22Rv1 (cell line): ENCODE results near the gene ADO.
"Not testable (repeated sequence)": the region's sequence is repeated elsewhere in the genome, so short reads cannot be mapped to it uniquely, and the experiment has no call there.

Experiments
- H3K27ac ChIP-seq: fragments of 450-650 bp; 2 replicates; pipeline ENCODE4 v1.5.1; 2017
- ZFX ChIP-seq: fragments of 450-650 bp; IDR thresholded peaks from 2 replicates; pipeline ENCODE4 v1.6.1; 2017; ENCODE audit warnings: antibody characterized with exemption, borderline replicate concordance
- TF ChIP-seq, protein P1 (sequence below): fragments of 450-650 bp; IDR thresholded peaks from 2 replicates; pipeline ENCODE4 v1.5.1; 2017; ENCODE audit warnings: mild to moderate bottlenecking

Gene ADO

DNA sequence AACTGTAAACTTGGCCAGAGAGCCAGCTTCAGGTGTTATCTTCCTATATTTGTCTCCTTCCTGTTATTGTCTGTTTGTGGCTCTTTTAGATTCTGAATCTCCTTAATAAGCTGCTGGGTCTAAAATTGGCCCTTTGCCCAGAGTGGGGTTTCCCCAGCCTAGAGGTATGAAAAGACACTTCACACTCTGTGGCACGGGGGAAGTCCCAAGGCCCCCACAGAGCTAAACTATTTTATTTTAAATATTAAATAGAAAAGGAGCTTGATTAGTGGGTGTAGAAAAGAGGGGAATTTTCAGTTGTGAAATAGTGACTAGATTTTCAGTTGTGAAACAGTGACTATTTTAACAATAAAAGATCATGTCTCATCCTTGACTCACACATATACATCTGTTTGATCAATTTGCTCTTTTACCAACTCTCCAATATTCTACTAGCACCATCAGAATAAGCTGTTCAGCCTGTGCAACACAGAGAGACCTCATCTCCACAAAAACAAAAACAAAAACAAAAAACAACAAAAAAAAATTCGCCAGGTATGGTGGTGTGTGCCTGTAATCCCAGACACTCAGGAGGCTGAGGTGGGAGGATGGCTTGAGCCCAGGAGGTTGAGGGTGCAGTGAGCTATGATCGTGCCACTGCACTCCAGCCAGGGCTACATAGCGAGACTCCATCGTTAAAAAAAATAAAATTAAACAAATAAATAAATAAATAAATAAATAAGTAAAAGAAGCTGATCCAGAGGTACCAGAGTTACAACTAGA, 24.9 kb upstream of the ADO start:
- no peak for TF ChIP-seq ZFX
- TF ChIP-seq, protein P1, sequence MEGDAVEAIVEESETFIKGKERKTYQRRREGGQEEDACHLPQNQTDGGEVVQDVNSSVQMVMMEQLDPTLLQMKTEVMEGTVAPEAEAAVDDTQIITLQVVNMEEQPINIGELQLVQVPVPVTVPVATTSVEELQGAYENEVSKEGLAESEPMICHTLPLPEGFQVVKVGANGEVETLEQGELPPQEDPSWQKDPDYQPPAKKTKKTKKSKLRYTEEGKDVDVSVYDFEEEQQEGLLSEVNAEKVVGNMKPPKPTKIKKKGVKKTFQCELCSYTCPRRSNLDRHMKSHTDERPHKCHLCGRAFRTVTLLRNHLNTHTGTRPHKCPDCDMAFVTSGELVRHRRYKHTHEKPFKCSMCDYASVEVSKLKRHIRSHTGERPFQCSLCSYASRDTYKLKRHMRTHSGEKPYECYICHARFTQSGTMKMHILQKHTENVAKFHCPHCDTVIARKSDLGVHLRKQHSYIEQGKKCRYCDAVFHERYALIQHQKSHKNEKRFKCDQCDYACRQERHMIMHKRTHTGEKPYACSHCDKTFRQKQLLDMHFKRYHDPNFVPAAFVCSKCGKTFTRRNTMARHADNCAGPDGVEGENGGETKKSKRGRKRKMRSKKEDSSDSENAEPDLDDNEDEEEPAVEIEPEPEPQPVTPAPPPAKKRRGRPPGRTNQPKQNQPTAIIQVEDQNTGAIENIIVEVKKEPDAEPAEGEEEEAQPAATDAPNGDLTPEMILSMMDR: no peak
- no peak overlapping the region for H3K27ac ChIP-seq

DNA sequence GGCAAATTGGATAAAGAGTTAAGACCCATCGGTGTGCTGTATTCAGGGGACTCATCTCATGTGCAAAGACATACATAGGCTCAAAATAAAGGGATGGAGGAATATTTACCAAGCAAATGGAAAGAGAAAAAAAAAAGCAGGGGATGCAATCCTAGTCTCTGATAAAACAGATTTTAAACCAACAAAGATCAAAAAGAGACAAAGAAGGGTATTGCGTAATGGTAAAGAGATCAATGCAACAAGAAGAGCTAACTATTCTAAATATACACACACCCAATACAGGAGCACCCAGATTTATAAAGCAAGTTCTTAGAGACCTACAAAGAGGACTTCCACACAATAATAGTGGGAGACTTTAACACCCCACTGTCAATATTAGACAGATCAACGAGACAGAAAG, 20.0 kb upstream of the ADO start:
- not testable (repeated sequence) for H3K27ac ChIP-seq

GRCh38 chr10:62788285-62788684, 16.2 kb upstream of the ADO start:
- H3K27ac ChIP-seq: not testable (repeated sequence)

GRCh38 chr10:62788861-62789467, 15.6 kb upstream of the ADO start:
- no peak overlapping the region for H3K27ac ChIP-seq
- TF ChIP-seq ZFX: no peak

- no peak for TF ChIP-seq ZFX
- TF ChIP-seq, protein P1: no peak
- H3K27ac ChIP-seq: no peak overlapping the region
Observed at GRCh38 chr10:62790019-62790555, 14.4 kb upstream of the ADO start.

DNA sequence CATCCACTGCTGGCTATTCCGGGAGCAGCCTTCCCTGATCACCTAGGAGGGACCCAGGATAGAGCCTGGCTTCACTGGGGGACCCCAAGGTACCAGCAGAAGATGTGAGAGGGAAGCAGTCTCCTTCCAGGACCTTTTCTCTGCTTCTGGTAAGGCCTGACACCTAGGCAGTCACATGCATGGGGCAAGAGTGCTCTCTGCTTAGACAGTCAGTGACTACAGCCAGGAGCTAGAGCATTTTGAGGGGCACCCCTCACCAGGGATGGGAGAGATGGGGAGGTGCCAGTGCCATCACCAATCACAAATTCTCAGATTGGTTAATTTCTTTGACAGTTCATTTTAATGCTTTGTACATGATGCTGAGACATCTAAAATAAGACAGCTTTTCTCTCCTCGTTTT, 13.9 kb upstream of the ADO start:
- no peak overlapping the region for H3K27ac ChIP-seq
- no peak for TF ChIP-seq ZFX
- TF ChIP-seq, protein P1: no peak

DNA sequence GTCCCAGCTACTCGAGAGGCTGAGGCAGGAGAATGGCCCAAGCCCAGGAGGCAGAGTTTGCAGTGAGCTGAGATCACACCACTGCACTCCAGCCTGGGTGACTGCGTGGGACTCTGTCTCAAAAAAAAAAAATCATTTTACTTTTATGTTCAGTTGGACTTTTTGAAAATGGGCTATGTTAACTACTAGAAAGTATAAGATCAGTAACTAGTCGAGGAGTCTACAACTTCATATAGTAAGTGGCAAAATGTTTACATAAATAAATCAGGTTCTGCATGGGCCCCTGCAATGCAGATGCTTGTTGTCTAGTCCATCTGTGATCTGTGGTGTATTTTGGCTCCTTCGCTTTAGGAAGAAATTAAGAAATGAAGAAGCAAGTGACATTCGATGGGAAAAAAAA, 12.3 kb upstream of the ADO start:
- TF ChIP-seq, protein P1: no peak
- no peak for TF ChIP-seq ZFX
- no peak overlapping the region for H3K27ac ChIP-seq

- no peak overlapping the region for H3K27ac ChIP-seq
- TF ChIP-seq, protein P1: no peak
- no peak for TF ChIP-seq ZFX
Observed at GRCh38 chr10:62794306-62794705, 10.2 kb upstream of the ADO start.

- TF ChIP-seq ZFX: no peak
- TF ChIP-seq, protein P1: no peak
- H3K27ac ChIP-seq: no peak overlapping the region
Observed at GRCh38 chr10:62795100-62795499, 9.4 kb upstream of the ADO start.
